ENCODE measurements around the gene KRI1. TPM values are rescaled to one million over a fixed set of nuclear protein-coding genes. Genes with fewer than 3 reads are reported as not detected.

The KRI1 gene
- 6.8 and 20.7 TPM in 2 replicates for total RNA-seq

DNA sequence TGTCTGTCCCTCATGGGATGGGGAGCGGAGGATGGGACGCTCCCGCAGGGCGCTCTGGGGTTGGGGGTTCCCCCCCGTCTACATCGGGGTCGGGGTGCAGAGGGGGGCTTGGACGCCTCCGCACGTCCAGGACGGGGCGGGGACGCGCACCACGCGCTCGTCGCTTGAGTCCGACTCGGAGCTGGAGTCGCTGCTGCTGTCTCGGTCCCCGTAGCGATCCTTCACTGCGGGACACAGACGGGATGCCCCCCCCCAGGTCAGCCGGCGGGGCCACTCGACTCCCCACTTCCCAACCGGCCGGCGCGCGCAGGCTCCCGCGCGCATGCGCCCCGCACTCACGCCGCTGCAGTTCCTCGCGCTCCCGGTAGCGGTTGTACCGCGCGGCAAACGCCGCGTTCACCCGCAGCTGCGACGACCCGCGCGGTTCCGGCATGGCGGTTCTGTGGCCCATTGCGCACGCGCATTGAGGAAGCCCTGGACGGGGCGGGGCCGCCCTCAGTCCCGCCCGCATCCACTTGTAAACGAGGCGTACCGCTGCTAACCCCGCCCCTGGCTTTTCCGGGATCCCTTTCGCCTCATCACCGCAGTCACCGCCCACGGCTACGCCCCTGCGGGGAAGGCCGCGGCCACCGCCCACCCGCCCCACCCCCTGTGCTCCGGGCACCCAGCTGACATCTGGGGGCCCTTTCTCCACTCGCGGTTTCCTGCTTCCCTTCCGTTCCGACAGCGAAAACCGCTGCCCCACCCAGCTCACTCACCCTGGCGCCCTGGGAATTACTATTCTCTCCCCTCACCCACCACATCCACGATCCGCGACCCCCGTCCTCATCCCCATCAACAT lies at the start of gene KRI1:
Gene KRI1 (minus strand): TSS at position 444 of the 841 bp plus-strand sequence. CDS start 11 bp downstream, at position 433.

DNA sequence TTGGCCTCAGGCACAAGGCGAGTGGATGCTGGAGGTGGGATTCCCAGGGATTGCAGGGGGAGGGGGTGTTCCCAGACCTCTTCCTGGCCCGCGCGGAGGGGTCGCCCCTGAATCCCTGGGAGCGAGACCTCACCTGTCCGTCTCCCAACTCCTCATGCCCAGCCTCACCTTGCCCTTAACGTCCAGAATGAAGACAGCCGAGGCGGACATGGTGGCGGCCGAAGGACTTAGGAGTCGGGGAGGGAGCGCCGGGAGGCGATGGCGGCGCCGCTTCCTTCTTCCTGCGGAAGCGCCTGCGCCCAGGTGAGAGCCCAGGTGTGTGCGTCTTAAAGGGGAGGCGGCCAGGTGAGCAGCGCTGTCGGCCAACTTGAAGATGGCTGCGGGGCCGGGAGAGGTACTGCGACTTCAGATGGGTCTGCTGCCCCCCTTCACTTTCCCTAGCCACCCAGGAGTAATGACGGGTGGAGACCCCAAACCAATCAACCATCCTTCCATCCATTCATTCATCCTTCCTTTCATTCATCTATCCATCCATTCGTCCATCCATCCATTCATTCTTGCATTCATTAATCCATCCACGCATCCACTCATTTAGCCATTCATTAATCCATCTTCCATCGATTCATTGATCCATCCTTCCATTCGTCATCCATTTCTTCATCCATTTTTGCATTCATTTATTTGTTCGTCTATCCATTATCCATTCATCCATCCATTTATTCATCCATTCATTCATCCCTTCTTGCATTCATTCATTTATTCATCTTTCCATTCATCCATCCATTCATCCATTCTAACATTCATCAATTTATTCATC lies 21.4 kb upstream of the KRI1 start, which contains the start of gene AP1M2:
Gene AP1M2 (minus strand): TSS at position 291 of the 817 bp plus-strand sequence. CDS start 81 bp downstream, at position 210.

DNA sequence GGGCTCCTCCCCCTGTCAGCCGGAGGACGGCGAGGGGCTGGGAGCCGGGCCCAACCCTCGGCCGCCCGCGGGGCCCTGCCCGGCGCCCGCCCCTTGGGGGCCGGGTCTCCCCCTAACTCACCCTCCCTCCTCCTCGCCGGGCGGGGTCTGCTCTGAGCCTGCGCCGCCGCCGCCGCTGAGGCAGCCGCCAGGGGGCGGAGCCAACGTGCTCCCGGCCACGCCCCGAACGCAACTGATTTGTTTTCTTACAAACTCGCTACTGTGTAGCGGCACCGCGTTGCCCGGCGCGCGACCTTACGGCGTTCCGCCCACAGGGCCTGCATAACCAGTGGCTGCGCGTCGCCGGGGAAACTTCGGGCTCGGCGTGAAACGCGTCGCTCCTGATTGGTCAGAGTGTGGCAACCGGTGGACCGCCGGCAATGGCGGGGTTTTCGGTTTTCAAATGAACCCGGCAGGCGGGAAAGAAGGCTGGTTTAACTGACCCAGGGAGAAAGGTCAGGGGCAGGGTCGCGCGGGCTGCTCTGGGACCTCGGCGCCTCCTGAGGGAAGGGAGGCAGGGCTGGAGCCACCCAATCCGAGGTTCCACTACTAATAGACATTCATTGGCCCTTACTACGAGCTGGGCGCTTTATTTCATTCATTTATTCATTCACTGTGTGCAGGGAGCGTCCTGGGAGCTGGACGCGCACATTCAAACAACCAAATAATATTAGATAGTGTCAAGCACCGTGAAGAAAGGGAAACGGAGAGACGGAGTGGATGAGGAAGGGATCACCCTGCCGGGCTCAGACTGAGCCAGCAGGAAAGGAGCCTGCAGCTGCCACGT lies 3.2 kb upstream of the KRI1 start, which contains the start of gene CDKN2D:
Gene CDKN2D (minus strand): TSS at position 154 of the 826 bp plus-strand sequence. CDS start 326 bp downstream, outside the sequence.

DNA sequence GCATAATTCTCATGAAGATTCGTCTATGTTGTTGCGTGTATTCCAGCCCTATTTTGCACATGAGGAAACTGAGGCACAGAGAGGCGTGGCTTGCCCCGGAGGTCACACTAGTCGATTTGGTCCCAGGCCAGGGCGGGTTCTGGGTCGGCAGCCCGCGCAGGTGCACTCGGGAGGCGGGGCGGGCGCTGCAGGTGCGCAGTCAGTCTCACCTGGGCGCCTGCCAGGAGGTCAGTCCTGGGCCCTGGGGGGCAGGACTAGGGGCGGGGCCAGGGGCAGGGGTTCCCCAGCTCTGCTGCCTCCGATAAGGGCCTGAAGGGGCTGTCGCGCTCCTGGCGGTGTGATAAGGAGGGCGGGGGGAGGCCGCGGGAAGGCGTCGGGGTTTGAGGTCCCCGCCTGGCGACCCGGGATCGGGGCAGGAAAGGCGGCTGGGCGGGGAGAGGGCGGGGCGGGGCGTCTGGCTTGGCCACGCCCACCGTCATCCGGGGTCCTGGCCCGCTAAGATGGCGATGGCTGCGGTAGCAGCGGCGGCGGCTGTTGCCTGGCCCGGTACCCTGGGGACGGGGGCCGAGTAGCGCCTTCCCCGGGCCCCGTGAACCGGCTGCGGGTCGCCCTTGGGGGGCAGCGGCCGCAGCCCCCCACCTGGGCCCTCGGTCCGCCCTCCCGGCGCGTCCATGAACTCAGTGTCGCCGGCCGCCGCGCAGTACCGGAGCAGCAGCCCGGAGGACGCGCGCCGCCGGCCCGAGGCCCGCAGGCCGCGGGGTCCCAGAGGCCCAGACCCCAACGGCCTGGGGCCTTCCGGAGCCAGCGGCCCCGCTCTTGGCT lies 22.2 kb downstream of the KRI1 start, which contains the start of gene ATG4D:
Gene ATG4D (plus strand): TSS at position 485 of the 822 bp plus-strand sequence. CDS start 187 bp downstream, at position 672.

DNA sequence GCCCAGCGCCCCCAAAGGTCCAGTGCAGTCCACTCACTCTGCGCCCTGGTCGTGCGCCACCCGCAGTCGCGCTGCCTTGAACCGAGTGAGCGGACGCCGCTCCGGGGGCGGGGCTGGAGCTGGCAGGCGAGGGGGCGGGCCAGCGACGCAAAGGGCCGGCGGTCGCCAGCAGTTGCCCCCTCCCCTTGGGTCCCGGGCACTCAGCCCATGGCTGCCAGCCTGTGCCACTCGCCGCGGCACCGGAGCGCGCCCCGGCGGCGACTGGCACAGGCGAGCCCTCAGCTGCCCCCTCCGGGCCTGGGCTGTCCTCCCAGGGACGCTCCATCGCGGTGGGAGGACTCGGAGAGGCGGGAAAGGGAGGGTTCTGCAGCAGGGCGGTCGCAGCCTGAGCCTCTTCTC lies 48.5 kb downstream of the KRI1 start, which contains the start of gene S1PR5:
Gene S1PR5 (minus strand): TSS at position 87 of the 399 bp plus-strand sequence. CDS start 2,436 bp downstream, outside the sequence.

Other genes with a start within 250 kb of the KRI1 start
- 14.4 and 23.4 TPM in 2 replicates for gene FDX2, start 250.0 kb downstream of the KRI1 start, total RNA-seq
- 4.2 and 11.3 TPM in 2 replicates for gene RAVER1, start 232.5 kb downstream of the KRI1 start, total RNA-seq
- 7.0 and 12.1 TPM in 2 replicates for gene ICAM3, start 226.4 kb downstream of the KRI1 start, total RNA-seq
- 60.6 and 101 TPM in 2 replicates for gene TYK2, start 185.4 kb downstream of the KRI1 start, total RNA-seq
- 193 and 304 TPM in 2 replicates for gene CDC37, start 162.5 kb downstream of the KRI1 start, total RNA-seq
- gene PDE4A, start 145.5 kb downstream of the KRI1 start, total RNA-seq: 2.5 and 2.8 TPM in 2 replicates
- 69.3 and 98.5 TPM in 2 replicates for gene KEAP1, start 62.7 kb downstream of the KRI1 start, total RNA-seq
- gene S1PR5, start 48.6 kb downstream of the KRI1 start, total RNA-seq: 1.4 and 4.6 TPM in 2 replicates
- 14.9 and 25.9 TPM in 2 replicates for gene ATG4D, start 22.1 kb downstream of the KRI1 start, total RNA-seq
- 6.5 and 12.5 TPM in 2 replicates for gene CDKN2D, start 3.0 kb upstream of the KRI1 start, total RNA-seq
- 2.9 TPM in 1 of 2 replicates, not detected in the other for gene AP1M2, start 21.3 kb upstream of the KRI1 start, total RNA-seq
- gene SLC44A2, start 59.5 kb upstream of the KRI1 start, total RNA-seq: 22.6 and 27.4 TPM in 2 replicates
- gene ILF3, start 88.3 kb upstream of the KRI1 start, total RNA-seq: 53.0 and 125 TPM in 2 replicates
- gene QTRT1, start 135.4 kb upstream of the KRI1 start, total RNA-seq: 23.4 and 35.5 TPM in 2 replicates
- 78.6 and 91.4 TPM in 2 replicates for gene DNM2, start 152.1 kb upstream of the KRI1 start, total RNA-seq

Measured in regular cardiac myocyte (primary cell).